Activated CD8-positive, alpha-beta memory T cell treated with anti-CD3 and anti-CD28 coated beads for 36 hours (primary cell): ENCODE results near the gene TSKU. TPM values are rescaled to one million over a fixed set of nuclear protein-coding genes. Genes with fewer than 3 reads are reported as not detected.

Source experiments
- CTCF ChIA-PET: fragments of 350-600 bp; sonication (Branson Sonifier 250); formaldehyde crosslinking; loops from one replicate; lab custom pipeline; 2021; ENCODE audit warnings: antibody characterized with exemption; lab: Charles Lee
- POLR2A ChIA-PET: fragments of 350-600 bp; sonication (Branson Sonifier 250); formaldehyde crosslinking; loops from one replicate; lab custom pipeline; 2021; ENCODE audit warnings: antibody characterized with exemption; lab: Charles Lee
- total RNA-seq, 2 experiments: library from RNA; stranded (reverse); gene quantifications; one replicate each; pipeline ENCODE4 v1.2.3, GENCODE V29; 2021

The TSKU gene
- total RNA-seq, 2 experiments from 2014 or later = 1.4 to 1.5 TPM

DNA sequence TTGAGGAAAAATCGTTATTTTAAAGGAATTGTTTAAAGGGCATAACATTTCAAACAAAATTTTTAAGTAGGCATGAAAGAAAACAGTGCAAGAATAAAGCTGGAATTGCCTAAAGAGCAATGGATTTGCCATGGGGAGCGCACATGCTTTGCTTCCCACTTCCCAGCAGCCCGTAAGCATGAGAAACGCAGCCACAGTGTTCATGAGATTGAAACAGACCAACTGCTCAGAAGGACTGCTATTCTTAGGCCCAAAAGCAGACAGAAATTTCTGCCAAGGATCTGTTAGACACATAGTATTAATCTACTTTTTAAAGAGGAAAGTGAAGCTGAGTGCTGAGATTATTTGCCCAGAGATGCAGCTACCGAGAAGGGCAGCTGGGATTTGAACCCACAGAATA, 34.2 kb upstream of the TSKU start:
- POLR2A ChIA-PET = no interaction called here
- CTCF ChIA-PET = no interaction called here

DNA sequence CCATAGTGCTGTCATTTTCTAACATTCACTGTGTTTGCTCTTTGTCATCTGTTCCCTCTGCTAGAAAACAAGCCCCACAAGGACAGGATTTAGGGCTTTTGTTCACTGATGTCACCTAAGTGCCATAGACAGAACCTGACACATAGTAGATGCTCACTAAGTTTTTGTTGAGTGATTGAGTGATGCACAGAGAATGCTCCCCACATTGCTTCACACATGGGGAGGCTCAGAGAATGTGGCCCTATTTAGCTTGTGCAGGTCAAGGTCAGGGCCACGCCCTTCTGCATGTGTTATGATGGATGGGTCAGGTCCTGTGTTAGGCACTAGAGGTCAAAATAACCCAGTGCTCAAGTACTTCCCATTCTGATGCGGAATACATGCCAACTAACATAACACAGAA, 33.1 kb upstream of the TSKU start:
- ChIA-PET CTCF (no interaction called here), POLR2A (no interaction called here)

DNA sequence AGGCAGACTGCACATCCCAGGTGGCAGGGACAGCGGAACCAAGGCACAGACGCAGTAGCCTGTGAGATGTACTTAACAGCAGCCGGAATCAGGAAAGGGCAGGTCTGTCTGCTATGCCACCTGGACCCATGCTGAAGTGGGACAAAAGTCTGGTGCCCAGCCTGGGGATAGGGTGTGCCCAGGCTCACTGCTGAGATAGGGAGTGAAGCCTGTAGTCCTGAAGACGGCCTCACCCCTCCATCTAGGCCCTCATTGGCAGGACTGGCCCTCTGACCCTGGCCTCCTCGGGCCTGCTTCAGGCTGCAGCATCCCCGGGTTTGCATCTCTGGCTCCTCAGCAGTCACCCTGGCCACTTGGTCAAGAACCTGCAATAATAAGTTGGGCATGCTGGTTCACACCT, 32.4 kb upstream of the TSKU start:
- ChIA-PET POLR2A (no interaction called here), CTCF (interaction anchor here (1.1 kb wide), 1 partner anchor 43 kb away, joined by 4 read pairs; no protein-coding TSS in a partner anchor)

DNA sequence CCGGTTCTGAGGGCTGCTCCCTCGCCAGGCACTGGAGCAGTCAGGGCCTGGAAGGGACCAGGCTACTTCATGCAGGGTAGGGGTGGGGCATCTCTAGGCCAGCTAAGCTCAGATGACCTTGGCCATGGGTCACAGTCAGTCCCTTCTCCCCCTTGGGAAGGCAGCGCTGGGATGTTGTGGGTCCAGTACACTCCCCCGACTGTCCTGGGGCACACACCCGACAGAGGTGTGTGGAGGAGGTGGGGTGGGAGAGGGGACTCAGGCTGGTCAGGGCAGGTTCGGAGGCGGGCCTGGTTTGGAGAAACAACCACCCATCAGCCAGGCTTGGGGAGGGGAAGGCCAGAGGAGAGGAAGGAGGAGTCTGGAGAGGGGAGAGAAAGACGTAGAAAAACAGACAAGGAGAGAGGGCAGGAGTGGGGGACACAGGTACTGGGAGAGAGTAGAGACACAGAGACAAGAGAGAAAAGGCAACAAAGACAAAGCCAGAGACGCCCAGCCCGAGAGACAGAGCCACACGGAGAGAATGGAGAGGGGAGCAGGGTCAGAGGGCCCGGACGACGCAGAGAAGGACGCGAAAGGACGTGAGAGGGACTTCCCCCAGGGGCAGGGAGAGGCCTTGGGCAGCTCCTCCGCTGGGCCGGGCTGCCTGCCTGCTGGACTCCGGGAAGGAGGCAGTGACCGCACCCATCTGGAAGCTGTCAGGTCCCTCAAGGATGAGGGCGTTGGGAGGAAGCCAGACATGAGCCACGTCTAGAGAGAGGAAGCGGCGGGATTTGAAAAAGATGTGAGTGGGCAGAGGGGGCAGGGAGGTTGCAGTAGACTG, 30.6 kb upstream of the TSKU start:
- POLR2A ChIA-PET = no interaction called here
- CTCF ChIA-PET = no interaction called here

DNA sequence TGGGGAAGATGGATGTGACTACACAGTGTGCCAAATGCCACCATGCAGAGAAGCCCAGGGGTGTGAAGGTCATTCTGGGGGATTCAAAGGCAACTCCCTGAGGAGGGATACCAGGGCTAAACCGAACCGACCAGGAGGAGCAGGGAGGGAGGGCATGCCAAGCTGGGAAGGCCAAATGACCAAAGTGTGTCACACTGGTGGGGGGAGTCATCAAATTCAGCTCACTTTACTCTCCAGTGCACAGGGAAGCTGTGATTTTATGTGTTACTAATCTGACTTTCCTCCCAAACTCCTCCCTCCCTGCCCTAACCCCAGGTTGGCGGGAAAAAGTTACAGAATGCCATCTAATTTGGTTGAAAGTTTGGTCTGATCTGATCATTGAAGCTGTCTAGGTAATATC, 29.7 kb upstream of the TSKU start:
- POLR2A ChIA-PET = interaction anchor here (0.6 kb wide), 1 partner anchor 113 kb away, joined by 3 read pairs; no protein-coding TSS in a partner anchor
- CTCF ChIA-PET = no interaction called here

DNA sequence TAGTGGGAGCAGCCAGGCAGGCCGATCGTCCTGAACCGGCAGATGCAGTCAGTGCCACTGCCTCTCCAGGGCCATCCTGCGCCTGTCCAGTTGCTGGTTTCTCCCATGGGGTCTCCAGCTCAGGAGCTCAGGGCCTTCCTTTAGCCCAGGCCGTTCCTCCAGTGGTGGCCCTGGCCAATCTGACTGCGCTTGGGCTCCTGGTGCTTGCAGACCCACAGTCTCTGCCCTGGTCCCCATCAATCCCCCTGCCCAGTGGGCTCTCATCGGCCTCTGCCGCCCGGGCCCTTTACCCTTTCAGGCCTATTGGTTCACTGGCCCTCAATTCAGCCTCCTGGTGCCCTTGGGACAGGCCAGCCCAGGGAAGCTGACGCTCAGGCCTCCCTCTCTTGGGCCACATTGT, 29.2 kb upstream of the TSKU start:
- CTCF ChIA-PET = no interaction called here
- POLR2A ChIA-PET = no interaction called here

DNA sequence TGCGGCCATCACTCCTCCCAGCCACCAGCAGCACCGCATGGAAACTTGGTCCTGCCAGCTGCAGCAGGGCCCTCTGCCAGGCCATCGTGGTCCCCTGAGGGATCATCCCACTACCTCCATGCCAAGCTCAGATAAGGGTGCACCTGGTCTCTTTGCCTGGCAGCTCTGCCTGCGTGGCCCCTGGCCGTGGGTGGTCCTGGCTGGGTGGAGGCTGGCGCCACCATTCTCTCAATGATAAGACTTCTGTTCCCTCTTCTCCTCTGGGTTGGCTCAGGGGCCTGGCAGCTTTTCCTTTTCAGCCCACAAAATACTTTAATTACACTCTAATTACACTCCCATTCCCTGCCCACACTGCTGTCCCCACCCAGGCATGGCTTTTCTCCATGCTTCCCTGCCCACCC, 26.8 kb upstream of the TSKU start:
- CTCF ChIA-PET = no interaction called here
- POLR2A ChIA-PET = no interaction called here

DNA sequence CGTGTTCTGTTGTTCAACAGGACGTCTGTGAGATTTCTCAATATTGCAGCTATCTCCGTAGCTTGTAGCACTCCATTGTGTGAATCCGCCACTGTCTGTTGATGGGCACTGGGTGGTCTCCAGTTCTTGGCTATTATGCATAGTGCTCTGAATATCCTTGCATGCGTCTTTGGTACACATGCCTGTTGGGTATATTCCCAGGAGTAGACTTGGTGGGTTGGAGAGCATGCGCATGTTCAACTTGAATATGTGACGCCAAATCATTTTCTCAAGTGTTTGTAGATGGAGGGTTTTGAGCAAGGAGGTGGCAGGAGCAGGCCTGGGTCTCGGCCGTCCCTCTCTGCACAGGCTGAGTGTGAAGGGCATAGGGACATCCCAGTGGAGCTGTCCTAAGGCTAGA, 24.8 kb upstream of the TSKU start:
- POLR2A ChIA-PET = no interaction called here
- CTCF ChIA-PET = interaction anchor here (0.6 kb wide), 1 partner anchor 345 kb away, joined by 3 read pairs; no protein-coding TSS in a partner anchor

DNA sequence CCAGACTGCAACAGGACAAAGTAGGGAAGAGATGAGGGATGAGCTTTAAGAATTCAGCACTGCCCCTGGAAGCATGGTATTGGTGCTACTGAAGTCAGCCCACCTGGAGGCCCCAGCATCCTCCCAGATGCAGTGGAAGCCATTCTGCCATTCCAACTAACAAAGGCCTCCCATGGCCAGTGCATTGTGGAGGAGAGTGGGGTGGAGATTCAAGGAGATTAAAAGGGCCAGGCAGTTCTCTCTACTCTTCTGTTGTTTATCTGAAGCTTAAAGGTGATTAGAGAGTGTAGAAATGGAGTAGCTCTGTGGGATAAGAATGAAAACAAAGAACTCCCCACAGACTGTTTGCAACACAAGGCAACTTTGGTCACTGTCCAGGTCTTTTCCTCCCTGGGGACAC, 24.1 kb upstream of the TSKU start:
- ChIA-PET CTCF (no interaction called here), POLR2A (no interaction called here)

DNA sequence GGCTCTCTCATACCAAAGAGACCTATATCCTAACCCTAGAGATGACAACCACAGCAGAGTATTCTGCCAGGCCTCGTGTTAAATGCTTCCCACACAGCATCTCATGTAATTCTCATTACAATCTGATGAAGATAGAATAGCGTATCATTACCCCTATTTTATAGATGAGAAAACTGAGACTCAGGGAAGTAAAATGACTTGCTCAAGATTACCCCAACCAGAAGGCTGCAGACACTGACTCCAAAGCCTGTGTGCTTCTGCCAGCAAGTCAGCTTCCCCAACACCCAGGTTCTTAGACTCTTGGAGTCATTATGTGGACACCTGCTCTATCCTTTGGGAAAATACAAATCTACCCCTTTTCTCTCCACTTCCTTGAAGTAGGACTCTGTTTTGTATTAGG, 23.6 kb upstream of the TSKU start:
- POLR2A ChIA-PET = no interaction called here
- CTCF ChIA-PET = no interaction called here

DNA sequence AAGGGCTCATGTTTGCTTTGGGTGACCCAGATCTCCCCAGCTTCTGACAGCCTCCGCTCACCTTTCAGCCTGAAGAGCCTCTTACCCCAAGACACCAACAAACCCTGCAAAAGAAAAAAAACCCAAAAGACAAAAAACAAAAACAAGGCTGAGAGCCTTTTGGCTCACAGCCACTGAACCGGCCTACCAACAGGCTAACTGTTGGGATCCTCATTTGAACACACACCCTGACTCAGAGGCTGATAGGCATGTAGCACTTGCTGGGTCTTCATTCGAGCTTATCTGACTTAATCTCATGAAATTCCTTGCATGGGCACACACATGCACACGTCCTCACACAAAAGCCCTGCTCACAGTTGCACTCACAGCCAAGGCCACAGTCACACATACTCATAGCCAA, 22.9 kb upstream of the TSKU start:
- CTCF ChIA-PET = no interaction called here
- POLR2A ChIA-PET = no interaction called here

DNA sequence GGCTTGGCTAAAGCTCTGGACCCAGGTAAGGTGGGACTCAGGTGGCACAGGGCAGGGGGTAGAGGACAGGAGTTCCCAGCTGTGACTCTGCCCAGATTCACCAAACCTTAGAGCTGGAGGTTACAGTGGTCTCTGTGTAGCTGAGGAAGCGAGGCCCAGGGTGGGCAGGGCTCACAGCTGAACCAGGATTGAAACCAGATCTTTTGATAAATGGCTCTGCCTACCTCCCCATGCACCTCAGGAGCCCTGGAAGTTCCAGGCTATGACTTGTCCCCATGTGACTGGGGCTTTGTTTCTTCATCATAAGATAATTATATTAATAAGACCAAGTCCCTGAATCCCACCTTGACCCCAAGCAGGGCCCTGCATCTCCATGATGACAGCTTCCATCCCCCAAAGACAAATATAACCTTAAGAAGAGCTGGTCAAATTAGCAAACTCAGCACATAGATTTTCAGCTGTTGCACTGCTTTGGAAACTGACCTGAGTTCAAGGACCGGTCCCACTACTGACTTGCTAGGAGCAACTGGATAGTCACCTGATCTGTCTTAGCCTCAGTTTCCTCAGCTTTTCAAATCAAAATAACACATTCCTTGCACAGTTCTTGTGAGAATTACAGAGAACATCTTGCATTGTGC, 21.3 kb upstream of the TSKU start:
- POLR2A ChIA-PET = no interaction called here

DNA sequence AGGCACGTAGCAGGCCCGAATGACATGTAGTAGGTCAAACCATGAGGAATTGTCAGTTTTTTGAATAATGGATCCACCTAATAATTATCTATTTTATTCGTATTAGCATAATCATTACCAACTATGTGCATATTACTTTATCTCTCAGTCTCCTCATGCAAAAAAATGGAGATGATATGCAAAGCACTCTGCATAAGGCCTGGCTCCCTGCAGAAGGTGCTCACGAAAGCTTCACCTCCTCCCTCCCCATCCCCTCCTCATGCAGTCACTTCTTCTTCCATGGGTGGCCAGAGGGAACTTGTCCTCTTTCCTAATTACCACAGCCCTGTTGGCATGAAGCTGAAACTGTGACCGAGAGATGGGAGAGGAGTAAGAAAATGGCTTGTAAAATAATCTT, 20.8 kb upstream of the TSKU start:
- ChIA-PET CTCF (no interaction called here), POLR2A (no interaction called here)

More for the DNA sequence above, 21.3 kb upstream of the TSKU start:
- CTCF ChIA-PET = no interaction called here

DNA sequence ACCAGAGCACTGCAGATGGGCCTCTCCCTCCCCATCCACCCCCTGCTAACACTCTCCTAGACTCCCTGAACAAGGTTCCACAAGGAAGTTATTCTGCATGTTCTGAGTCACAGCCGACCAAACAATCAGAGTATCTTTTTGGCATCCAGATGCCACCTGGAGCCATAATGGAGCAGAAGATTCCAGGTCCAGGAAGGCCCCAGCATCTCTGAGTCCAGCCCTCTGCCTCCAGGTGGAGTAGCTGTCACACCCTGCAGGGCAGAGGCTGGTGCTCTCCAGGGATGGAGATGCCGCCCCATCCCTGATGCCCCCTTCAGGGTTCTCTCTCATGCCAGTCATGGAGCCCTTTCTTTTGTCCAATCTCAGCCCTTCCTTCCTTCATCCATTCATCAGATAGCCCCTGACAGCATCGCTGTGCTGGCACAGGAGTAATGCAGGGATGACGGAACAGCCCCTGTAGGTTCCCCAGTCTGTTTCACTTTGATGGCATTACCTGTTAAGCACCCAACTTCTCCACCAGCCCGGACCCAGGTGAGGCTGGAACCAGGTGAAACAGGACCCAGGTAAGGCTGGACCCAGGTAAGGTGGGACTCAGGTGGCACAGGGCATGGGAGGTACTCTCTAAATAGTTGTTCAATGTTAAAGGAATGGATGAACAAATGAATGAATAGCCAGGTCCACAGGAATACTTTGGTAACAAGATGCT, 20.1 kb upstream of the TSKU start:
- ChIA-PET CTCF (no interaction called here), POLR2A (no interaction called here)

DNA sequence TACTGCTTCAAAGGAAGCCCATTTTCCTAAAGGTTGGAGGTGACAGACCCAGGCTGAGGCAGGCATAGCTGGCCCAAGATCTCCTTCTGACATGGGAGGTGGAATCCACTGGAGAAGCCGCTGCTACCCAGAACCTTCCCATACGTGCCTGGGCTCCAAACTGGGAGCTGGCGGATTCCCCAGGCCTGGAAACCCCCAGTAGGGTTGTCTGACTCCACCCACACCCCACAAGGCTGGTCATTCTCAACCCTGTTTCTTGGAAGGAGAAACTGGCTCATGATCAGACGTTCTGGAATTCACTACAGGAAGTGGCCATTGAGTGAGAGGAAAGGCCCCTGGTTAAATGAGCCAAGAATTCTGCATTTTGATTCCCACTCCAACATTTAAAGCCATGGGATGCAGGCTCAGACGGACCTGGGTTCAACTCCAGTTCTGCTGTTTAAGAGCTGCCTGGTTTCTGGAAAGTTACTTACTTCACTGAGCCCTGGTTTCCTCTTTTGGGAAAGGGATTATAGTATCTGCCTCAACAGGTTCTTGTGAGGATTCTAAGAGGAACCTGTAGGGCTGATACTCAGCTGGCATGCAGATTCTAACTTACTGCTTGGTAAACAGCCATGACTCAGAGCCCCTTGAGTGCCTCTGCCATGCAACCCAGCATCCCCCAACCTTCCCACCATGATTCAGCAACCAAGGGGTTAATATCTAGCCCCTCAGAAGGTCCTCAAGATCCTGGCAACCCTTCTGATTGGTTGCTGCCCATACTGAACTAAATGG, 19.4 kb upstream of the TSKU start:
- ChIA-PET CTCF (no interaction called here), POLR2A (no interaction called here)

DNA sequence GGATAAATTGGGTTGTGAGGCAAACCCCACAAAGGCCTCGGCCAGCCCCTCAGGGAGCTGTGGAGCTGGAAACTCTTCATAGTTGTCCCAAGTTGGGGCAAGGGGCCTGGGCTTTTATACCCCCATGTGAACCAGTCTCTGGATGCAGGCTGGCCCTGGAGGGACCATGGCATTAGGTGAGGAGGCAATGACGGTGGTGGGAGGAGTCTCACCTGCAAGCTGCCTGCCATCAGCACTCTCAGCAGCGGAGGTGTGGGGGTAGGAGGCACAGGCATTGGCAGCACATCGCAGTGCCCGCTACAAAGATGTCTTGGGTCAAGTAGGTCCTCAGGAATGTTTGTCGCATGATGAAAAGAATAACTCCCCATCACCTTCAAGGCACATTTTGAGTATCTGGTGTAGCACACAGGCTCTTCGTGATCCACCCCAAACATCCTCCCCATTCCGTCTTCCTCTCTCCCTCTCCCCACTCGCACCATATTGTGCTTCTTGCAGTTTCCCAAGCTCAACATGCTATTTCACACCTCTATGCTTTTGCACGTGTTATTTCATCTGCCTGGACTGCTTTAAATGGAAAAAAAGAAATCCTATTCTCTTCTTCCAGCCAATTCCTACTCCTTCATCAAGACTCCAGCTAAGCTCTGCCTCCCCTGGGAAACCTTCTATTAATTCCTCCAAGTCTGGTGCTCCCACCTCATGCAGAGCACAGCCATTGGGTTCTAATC, 18.1 kb upstream of the TSKU start:
- CTCF ChIA-PET = interaction anchor here (0.9 kb wide), 1 partner anchor 92 kb away, joined by 3 read pairs; no protein-coding TSS in a partner anchor
- POLR2A ChIA-PET = no interaction called here

DNA sequence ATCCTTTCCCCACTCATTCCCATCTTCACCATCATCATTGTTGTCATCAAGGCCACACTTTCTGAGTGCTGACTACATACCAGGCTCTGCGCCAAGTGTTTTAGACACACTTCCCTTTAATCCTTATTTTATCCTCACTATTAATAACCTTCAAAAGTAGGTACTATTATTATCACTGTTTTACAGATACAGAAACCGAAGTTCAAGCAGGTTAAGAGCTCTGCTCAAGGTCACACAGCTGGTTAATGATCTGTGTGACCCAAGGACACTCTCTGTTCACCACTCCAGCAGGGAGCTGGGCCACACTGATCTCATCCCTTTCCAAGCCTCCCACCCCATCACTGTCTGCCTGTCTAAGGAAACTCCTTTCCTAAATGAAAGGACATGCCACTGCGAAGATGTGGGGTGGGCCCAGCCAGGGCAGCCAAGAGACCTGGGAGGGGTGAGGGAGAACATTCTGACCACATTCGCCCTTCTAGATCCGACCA, 17.2 kb upstream of the TSKU start:
- POLR2A ChIA-PET = no interaction called here
- CTCF ChIA-PET = interaction anchor here (0.9 kb wide), 1 partner anchor 93 kb away, joined by 3 read pairs; no protein-coding TSS in a partner anchor

DNA sequence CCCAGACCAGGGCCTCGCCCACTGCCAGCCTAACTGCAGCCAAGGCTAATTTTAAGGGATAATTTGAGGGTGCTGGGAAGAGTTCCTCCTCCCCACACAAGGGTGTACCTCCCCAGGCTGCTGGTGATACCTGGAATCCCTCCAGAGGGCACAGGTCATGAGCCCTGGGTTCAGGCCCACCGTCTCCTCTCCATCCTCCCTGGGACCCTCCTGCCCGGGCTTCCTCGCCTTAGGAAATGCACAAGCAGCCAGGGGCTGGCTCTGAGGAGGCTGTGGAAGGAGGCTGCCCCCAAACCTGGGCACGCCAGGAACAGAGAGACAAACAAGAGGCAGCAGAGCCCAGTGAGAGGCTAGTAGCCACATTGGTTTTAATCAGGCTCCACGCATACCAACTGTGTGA, 16.6 kb upstream of the TSKU start:
- POLR2A ChIA-PET = no interaction called here
- CTCF ChIA-PET = no interaction called here

DNA sequence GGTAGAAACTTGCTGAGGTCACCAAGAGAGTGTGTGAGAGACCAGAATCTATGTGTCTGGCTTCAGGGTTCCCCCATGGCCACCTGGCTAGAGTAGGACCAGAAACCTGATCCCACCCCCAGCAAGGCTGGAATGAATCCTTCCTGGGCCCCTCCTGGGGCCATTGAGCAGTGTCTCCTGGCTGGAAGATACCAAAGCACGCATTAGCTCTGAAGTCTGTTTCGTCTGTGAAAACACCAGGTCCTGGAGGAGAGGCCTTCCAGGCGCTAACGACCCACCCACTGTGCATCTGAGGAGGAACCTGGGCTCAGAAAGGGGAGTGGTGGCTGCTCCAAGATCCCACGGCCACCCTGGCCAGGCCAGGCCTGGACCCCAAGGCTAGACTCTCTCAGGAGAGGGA, 15.5 kb upstream of the TSKU start:
- POLR2A ChIA-PET = no interaction called here
- CTCF ChIA-PET = interaction anchor here (1.0 kb wide), 1 partner anchor 33 kb away, joined by 3 read pairs; no protein-coding TSS in a partner anchor
